ENCODE data around the gene KY.

GRCh38 chr3:134622806-134623365 lies 27.9 kb downstream of the KY start:
- no peak for TF ChIP-seq RFX5 (IDR thresholded peaks at IDR 0.05; ENCODE audit: borderline replicate concordance, low read depth, low read length)
- TF ChIP-seq CHD2 (IDR thresholded peaks at IDR 0.05; ENCODE audit: low read length), result no peak
- no peak for TF ChIP-seq EZH2 (IDR thresholded peaks at IDR 0.05; ENCODE audit: low read depth, low read length, severe bottlenecking)
- TF ChIP-seq, protein P1, sequence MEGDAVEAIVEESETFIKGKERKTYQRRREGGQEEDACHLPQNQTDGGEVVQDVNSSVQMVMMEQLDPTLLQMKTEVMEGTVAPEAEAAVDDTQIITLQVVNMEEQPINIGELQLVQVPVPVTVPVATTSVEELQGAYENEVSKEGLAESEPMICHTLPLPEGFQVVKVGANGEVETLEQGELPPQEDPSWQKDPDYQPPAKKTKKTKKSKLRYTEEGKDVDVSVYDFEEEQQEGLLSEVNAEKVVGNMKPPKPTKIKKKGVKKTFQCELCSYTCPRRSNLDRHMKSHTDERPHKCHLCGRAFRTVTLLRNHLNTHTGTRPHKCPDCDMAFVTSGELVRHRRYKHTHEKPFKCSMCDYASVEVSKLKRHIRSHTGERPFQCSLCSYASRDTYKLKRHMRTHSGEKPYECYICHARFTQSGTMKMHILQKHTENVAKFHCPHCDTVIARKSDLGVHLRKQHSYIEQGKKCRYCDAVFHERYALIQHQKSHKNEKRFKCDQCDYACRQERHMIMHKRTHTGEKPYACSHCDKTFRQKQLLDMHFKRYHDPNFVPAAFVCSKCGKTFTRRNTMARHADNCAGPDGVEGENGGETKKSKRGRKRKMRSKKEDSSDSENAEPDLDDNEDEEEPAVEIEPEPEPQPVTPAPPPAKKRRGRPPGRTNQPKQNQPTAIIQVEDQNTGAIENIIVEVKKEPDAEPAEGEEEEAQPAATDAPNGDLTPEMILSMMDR (IDR thresholded peaks at IDR 0.05; ENCODE audit: control extremely low read depth in 1 of 3, insufficient read depth in 1 of 3, low read depth in 1 of 3, low read length in 3 of 3), result no peak
- no peak for TF ChIP-seq TBP (IDR thresholded peaks at IDR 0.05; ENCODE audit: low read depth, low read length)
- no peak for TF ChIP-seq POLR2AphosphoS5 (IDR thresholded peaks at IDR 0.05; ENCODE audit: low read depth, low read length)
- no peak for TF ChIP-seq POLR2A (IDR thresholded peaks at IDR 0.05; ENCODE audit: control extremely low read depth in 1 of 2, low read depth in 2 of 2, low read length in 2 of 2)
- TF ChIP-seq HDAC6 (IDR thresholded peaks at IDR 0.05; ENCODE audit: low read depth, low read length), result no peak
- no peak for TF ChIP-seq TAF1 (IDR thresholded peaks at IDR 0.05; ENCODE audit: low read depth, low read length)
- no peak for TF ChIP-seq USF2 (IDR thresholded peaks at IDR 0.05; ENCODE audit: low read length)
- no peak for TF ChIP-seq SRF (IDR thresholded peaks at IDR 0.05; ENCODE audit: low read depth, low read length)
- TF ChIP-seq ZNF274 (IDR thresholded peaks at IDR 0.05; ENCODE audit: borderline replicate concordance, extremely low read depth, low read length), result no peak
- TF ChIP-seq RAD21 (IDR thresholded peaks at IDR 0.05 in 1 of 2, conservative IDR thresholded peaks at IDR 0.05 in 1 of 2; ENCODE audit: low read depth in 2 of 2, low read length in 2 of 2), result no peak
- TF ChIP-seq KDM5A (IDR thresholded peaks at IDR 0.05; ENCODE audit: low read length), result no peak

Measured in H1 (cell line).